T-cell (primary cell): ENCODE measurements around the gene BUD23. TPM values are rescaled to one million over a fixed set of nuclear protein-coding genes. Genes with fewer than 3 reads are reported as not detected.

Experiments used
- total RNA-seq, 35 experiments: library from RNA in 6 of 35; stranded (reverse) in 6 of 35; fragments of 120-200 nt in 1 of 35; gene quantifications; one replicate each; pipeline versions ENCODE4 v1.2.1 to v1.2.4 and lab custom pipeline; 2013 to 2026

BUD23 gene
- total RNA-seq, 5 donors from 2014 or later (not counting 1 experiment from before 2014, with no cell fraction given): 66.9 to 90.0 (median 71.2) TPM

Other genes starting within 250 kb of the BUD23 start
- under 1 TPM in 4 of 5 donors, not detected in 1; 0.20 to 0.55 (median 0.28) TPM for gene FZD9, start 249.8 kb upstream of the BUD23 start, total RNA-seq
- 10 to 100 TPM; 57.1 to 64.5 (median 63.0) TPM for gene BAZ1B, start 161.3 kb upstream of the BUD23 start, total RNA-seq
- gene BCL7B, start 125.9 kb upstream of the BUD23 start, total RNA-seq: 100 to 1,000 TPM in 2 of 5 donors, 10 to 100 TPM in 3; 56.3 to 106 (median 63.8) TPM
- 10 to 100 TPM; 14.8 to 38.5 (median 31.6) TPM for gene TBL2, start 105.0 kb upstream of the BUD23 start, total RNA-seq
- under 1 TPM in 3 of 5 donors, not detected in 2; 0.30 to 0.95 (median 0.58) TPM for gene MLXIPL, start 59.1 kb upstream of the BUD23 start, total RNA-seq
- 1 to 10 TPM in 1 of 5 donors, under 1 TPM in 4; 0.36 to 1.1 (median 0.57) TPM for gene VPS37D, start 15.8 kb upstream of the BUD23 start, total RNA-seq
- gene DNAJC30, start 144 bp upstream of the BUD23 start, total RNA-seq: 10 to 100 TPM in 4 of 5 donors, 1 to 10 TPM in 1; 9.1 to 16.4 (median 14.7) TPM
- 10 to 100 TPM in 4 of 5 donors, 1 to 10 TPM in 1; 7.7 to 18.1 (median 13.0) TPM for gene STX1A, start 36.1 kb downstream of the BUD23 start, total RNA-seq
- 10 to 100 TPM; 14.5 to 24.3 (median 18.8) TPM for gene ABHD11, start 55.2 kb downstream of the BUD23 start, total RNA-seq
- under 1 TPM in 2 of 5 donors, not detected in 3; 0.26 to 0.50 TPM for gene CLDN3, start 86.7 kb downstream of the BUD23 start, total RNA-seq
- gene CLDN4, start 147.4 kb downstream of the BUD23 start, total RNA-seq: 1 to 10 TPM in 1 of 5 donors, under 1 TPM in 2, not detected in 2; 0.53 to 1.3 (median 0.79) TPM
- gene METTL27, start 158.9 kb downstream of the BUD23 start, total RNA-seq: 1 to 10 TPM in 4 of 5 donors, under 1 TPM in 1; 0.45 to 7.2 (median 1.8) TPM
- gene TMEM270, start 177.6 kb downstream of the BUD23 start, total RNA-seq: not detected